ENCODE measurements around the gene PRSS12. TPM values are rescaled to one million over a fixed set of nuclear protein-coding genes. Genes with fewer than 3 reads are reported as not detected.
A peak's percentile ranks its signal among the peaks of the same experiment; 100 is the strongest.

PRSS12 gene
- polyA plus RNA-seq, 2 donors, result 1.3 to 4.1 TPM

DNA sequence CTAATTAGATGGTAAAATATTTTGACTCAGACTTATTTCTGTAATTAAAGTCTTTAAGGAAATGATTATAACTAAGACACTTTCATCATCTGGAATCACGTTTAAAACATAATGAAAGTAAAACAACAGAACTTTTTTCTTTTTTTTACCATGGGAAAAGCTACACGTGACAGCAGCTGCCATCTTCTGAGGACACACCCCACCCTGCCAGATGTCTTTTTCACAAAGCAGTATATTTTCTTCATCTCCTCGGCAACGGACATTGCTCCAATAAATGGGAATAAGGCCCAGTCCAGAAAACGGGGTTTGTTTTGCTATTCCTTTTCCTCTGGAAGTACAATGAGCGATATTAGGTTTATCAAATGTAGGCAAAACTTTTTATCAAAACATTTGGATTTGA, 17.5 kb downstream of the PRSS12 start:
- H3K4me3 ChIP-seq (ENCODE audit: low read depth in 1 of 2, low read length in 2 of 2), result no peak overlapping the region
- H3K27ac ChIP-seq (ENCODE audit: low read depth in 2 of 2, low read length in 1 of 2), result no peak overlapping the region
- WGBS, 2 donors, result 55 to 62% methylated on average over 6 of the region's 6 CpGs
- H3K36me3 ChIP-seq (ENCODE audit: control insufficient read depth in 2 of 2, insufficient read depth in 2 of 2, low read length in 1 of 2), result no peaks in the 10 kb centered on the region
- no peaks in the 10 kb centered on the region for H3K4me1 ChIP-seq (ENCODE audit: control insufficient read depth in 2 of 2, insufficient read depth in 2 of 2, low read length in 1 of 2)
- H3K27me3 ChIP-seq (ENCODE audit: control insufficient read depth in 1 of 2, insufficient read depth in 2 of 2, low read length in 2 of 2), result no peaks in the 10 kb centered on the region
- no peaks in the 10 kb centered on the region for H3K9me3 ChIP-seq (ENCODE audit: control insufficient read depth in 2 of 2, insufficient read depth in 1 of 2, low read depth in 1 of 2, low read length in 1 of 2)

- WGBS, 2 donors, result 75 to 83% methylated on average over 3 of the region's 3 CpGs
- H3K9me3 ChIP-seq (ENCODE audit: control insufficient read depth in 2 of 2, insufficient read depth in 1 of 2, low read depth in 1 of 2, low read length in 1 of 2), result no peaks in the 10 kb centered on the region
- no peaks in the 10 kb centered on the region for H3K27me3 ChIP-seq (ENCODE audit: control insufficient read depth in 1 of 2, insufficient read depth in 2 of 2, low read length in 2 of 2)
- H3K27ac ChIP-seq (ENCODE audit: low read depth in 2 of 2, low read length in 1 of 2), result peak overlapping the region in 1 of 2 donors; percentile 21
- no peak overlapping the region for H3K4me3 ChIP-seq (ENCODE audit: low read depth in 1 of 2, low read length in 2 of 2)
- H3K4me1 ChIP-seq (ENCODE audit: control insufficient read depth in 2 of 2, insufficient read depth in 2 of 2, low read length in 1 of 2), result no peaks in the 10 kb centered on the region
- no peaks in the 10 kb centered on the region for H3K36me3 ChIP-seq (ENCODE audit: control insufficient read depth in 2 of 2, insufficient read depth in 2 of 2, low read length in 1 of 2)
Measured at GRCh38 chr4:118331352-118331751, 21.5 kb downstream of the PRSS12 start.

- H3K4me3 ChIP-seq (ENCODE audit: low read depth in 1 of 2, low read length in 2 of 2), result no peak overlapping the region
- H3K9me3 ChIP-seq (ENCODE audit: control insufficient read depth in 2 of 2, insufficient read depth in 1 of 2, low read depth in 1 of 2, low read length in 1 of 2), result no peaks in the 10 kb centered on the region
- H3K36me3 ChIP-seq (ENCODE audit: control insufficient read depth in 2 of 2, insufficient read depth in 2 of 2, low read length in 1 of 2), result no peaks in the 10 kb centered on the region
- 81 to 87% methylated on average over 5 of the region's 5 CpGs for WGBS, 2 donors
- H3K27me3 ChIP-seq (ENCODE audit: control insufficient read depth in 1 of 2, insufficient read depth in 2 of 2, low read length in 2 of 2), result no peaks in the 10 kb centered on the region
- H3K4me1 ChIP-seq (ENCODE audit: control insufficient read depth in 2 of 2, insufficient read depth in 2 of 2, low read length in 1 of 2), result no peaks in the 10 kb centered on the region
- no peak overlapping the region for H3K27ac ChIP-seq (ENCODE audit: low read depth in 2 of 2, low read length in 1 of 2)
Measured at GRCh38 chr4:118329849-118330248, 23.0 kb downstream of the PRSS12 start.

DNA sequence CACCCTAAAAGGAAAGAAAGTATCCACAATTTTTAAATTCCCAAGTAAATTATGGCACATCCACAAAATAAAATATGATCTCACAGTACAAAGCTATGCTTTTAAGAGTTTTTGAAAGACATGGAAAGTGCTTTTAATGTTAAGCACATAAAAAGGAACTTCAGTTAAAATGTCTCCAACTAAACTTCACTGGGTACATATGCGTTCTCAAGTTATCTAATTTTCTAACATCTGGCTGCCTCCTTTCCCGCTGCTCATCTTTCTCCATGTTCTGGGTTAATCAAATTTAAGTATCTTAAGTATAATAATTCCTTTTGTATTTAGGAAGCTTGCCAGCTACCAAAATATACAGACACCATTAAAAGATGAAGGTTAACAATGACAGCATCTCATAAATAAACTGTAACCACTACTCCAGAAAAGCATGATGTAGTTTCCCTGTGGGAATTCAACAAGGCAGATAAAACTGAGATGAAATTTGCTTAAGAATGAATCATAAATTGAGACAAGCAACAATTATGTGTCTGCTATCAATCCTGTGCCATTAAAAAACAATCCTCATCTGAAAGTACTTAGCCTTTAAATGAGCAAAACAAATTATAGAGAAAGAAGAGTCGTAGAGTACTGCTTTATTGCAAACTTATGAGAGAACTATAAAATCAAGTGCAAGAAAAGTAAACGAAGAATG, 25.1 kb downstream of the PRSS12 start:
- H3K27me3 ChIP-seq (ENCODE audit: control insufficient read depth in 1 of 2, insufficient read depth in 2 of 2, low read length in 2 of 2), result no peaks in the 10 kb centered on the region
- no peaks in the 10 kb centered on the region for H3K36me3 ChIP-seq (ENCODE audit: control insufficient read depth in 2 of 2, insufficient read depth in 2 of 2, low read length in 1 of 2)
- WGBS, 2 donors, result 71 to 82% methylated on average over 4 of the region's 4 CpGs
- no peaks in the 10 kb centered on the region for H3K9me3 ChIP-seq (ENCODE audit: control insufficient read depth in 2 of 2, insufficient read depth in 1 of 2, low read depth in 1 of 2, low read length in 1 of 2)
- no peak overlapping the region for H3K27ac ChIP-seq (ENCODE audit: low read depth in 2 of 2, low read length in 1 of 2)
- H3K4me3 ChIP-seq (ENCODE audit: low read depth in 1 of 2, low read length in 2 of 2), result no peak overlapping the region
- no peaks in the 10 kb centered on the region for H3K4me1 ChIP-seq (ENCODE audit: control insufficient read depth in 2 of 2, insufficient read depth in 2 of 2, low read length in 1 of 2)

DNA sequence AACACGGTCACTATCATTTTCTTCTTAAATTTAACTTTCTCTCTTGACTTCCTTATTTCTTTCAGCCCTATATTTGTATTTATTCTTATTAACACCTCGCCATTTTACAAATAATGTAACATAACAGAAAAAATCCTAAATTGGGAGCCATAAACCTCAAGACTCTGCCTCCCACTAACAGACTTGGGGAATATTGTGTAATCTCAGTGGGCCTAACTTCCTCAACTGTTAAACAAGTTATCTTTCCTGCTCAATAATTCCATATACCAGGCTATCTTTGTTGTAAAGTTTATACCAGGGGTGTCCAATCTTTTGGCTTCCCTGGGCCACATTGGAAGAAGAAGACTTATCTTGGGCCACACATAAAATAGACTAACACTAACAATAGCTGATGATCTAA, 26.2 kb downstream of the PRSS12 start:
- no peak overlapping the region for H3K27ac ChIP-seq (ENCODE audit: low read depth in 2 of 2, low read length in 1 of 2)
- H3K9me3 ChIP-seq (ENCODE audit: control insufficient read depth in 2 of 2, insufficient read depth in 1 of 2, low read depth in 1 of 2, low read length in 1 of 2), result no peaks in the 10 kb centered on the region
- H3K27me3 ChIP-seq (ENCODE audit: control insufficient read depth in 1 of 2, insufficient read depth in 2 of 2, low read length in 2 of 2), result no peaks in the 10 kb centered on the region
- no peaks in the 10 kb centered on the region for H3K36me3 ChIP-seq (ENCODE audit: control insufficient read depth in 2 of 2, insufficient read depth in 2 of 2, low read length in 1 of 2)
- no peaks in the 10 kb centered on the region for H3K4me1 ChIP-seq (ENCODE audit: control insufficient read depth in 2 of 2, insufficient read depth in 2 of 2, low read length in 1 of 2)
- 67 to 92% methylated on average over 2 of the region's 2 CpGs for WGBS, 2 donors
- H3K4me3 ChIP-seq (ENCODE audit: low read depth in 1 of 2, low read length in 2 of 2), result no peak overlapping the region

DNA sequence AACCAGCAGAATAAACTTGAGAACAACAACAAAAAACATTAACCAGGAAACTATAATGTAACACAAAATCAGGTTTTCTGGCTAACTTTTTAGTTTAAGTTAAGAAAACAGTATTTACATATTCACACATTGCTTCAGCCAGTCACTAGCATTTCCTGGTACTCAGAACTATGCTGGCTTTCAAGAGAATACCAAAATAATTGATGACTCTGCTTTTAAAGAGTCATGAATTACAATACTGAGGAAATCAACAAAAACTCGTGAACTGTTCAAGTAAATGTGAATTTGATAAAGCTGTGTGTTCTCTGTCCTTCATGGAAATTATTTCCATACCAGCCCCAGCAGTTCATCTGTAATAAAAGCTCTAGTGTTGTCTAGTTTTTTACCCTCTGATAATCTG, 27.4 kb downstream of the PRSS12 start:
- Histone ChIP-seq H3K36me3 (ENCODE audit: control insufficient read depth in 2 of 2, insufficient read depth in 2 of 2, low read length in 1 of 2) (no peaks in the 10 kb centered on the region), H3K4me1 (ENCODE audit: control insufficient read depth in 2 of 2, insufficient read depth in 2 of 2, low read length in 1 of 2) (no peaks in the 10 kb centered on the region), H3K27ac (ENCODE audit: low read depth in 2 of 2, low read length in 1 of 2) (no peak overlapping the region), H3K9me3 (ENCODE audit: control insufficient read depth in 2 of 2, insufficient read depth in 1 of 2, low read depth in 1 of 2, low read length in 1 of 2) (no peaks in the 10 kb centered on the region), H3K27me3 (ENCODE audit: control insufficient read depth in 1 of 2, insufficient read depth in 2 of 2, low read length in 2 of 2) (no peaks in the 10 kb centered on the region), H3K4me3 (ENCODE audit: low read depth in 1 of 2, low read length in 2 of 2) (no peak overlapping the region)
- WGBS, 2 donors, result 40 to 50% methylated on average over 1 of the region's 1 CpG

DNA sequence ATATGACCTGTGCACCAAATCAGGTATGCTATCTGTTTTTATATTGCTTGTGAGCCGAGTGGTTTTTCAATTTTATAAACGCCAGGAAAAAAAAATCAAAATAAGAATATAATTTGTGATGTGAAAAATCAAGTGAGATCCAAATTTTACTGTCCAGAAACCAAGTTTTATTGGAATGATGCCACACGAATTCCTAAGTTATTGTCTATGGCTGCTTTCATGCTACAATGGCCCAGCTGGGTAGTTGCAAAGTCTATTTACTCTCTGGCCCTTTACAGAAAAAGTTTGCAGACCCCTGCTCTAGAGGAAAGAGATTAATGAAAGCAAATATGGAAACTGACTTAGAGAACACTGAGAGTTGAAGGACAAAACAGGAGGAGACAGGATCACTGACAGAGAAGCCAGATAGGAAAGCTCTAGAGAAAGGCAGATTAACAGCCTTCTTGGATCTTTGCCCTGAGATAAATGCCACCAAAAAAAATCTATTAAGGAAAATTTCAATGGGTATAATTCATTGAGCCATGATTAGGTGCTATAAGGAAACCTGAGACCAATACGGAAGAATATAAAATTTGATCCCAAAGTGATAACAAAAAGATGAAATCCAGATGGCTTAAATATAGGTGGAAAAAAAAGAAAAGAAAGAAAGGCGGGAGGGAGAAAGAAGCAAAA, 29.8 kb downstream of the PRSS12 start:
- Histone ChIP-seq H3K9me3 (ENCODE audit: control insufficient read depth in 2 of 2, insufficient read depth in 1 of 2, low read depth in 1 of 2, low read length in 1 of 2) (no peaks in the 10 kb centered on the region), H3K27ac (ENCODE audit: low read depth in 2 of 2, low read length in 1 of 2) (no peak overlapping the region), H3K36me3 (ENCODE audit: control insufficient read depth in 2 of 2, insufficient read depth in 2 of 2, low read length in 1 of 2) (no peaks in the 10 kb centered on the region), H3K4me3 (ENCODE audit: low read depth in 1 of 2, low read length in 2 of 2) (no peak overlapping the region), H3K4me1 (ENCODE audit: control insufficient read depth in 2 of 2, insufficient read depth in 2 of 2, low read length in 1 of 2) (no peaks in the 10 kb centered on the region), H3K27me3 (ENCODE audit: control insufficient read depth in 1 of 2, insufficient read depth in 2 of 2, low read length in 2 of 2) (no peaks in the 10 kb centered on the region)
- 71 to 78% methylated on average over 5 of the region's 5 CpGs for WGBS, 2 donors

GRCh38 chr4:118318931-118319330, 33.9 kb downstream of the PRSS12 start:
- H3K4me1 ChIP-seq (ENCODE audit: control insufficient read depth in 2 of 2, insufficient read depth in 2 of 2, low read length in 1 of 2), result no peaks in the 10 kb centered on the region
- H3K4me3 ChIP-seq (ENCODE audit: low read depth in 1 of 2, low read length in 2 of 2), result no peak overlapping the region
- no peaks in the 10 kb centered on the region for H3K27me3 ChIP-seq (ENCODE audit: control insufficient read depth in 1 of 2, insufficient read depth in 2 of 2, low read length in 2 of 2)
- H3K27ac ChIP-seq (ENCODE audit: low read depth in 2 of 2, low read length in 1 of 2), result no peak overlapping the region
- no peaks in the 10 kb centered on the region for H3K9me3 ChIP-seq (ENCODE audit: control insufficient read depth in 2 of 2, insufficient read depth in 1 of 2, low read depth in 1 of 2, low read length in 1 of 2)
- 72 to 81% methylated on average over 1 of the region's 1 CpG for WGBS, 2 donors
- no peaks in the 10 kb centered on the region for H3K36me3 ChIP-seq (ENCODE audit: control insufficient read depth in 2 of 2, insufficient read depth in 2 of 2, low read length in 1 of 2)

DNA sequence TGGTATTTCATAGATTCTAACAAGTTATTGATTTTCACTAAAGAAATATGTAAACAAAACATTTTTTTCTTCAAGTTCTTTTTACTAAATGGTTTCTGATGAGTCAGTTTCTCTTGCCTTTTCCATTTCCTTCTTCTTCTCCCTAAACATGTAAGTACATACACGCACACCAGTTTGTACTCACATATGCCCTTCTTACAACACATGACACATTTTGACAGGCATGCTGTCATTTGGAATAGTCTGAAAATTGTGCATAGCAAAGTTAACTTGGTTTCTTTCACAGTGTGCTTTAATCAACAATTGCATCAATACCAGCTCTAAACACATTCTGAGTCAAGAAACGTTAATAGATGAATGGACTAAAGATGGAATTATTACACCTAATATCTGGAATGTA, 35.1 kb downstream of the PRSS12 start:
- peaks cover 0 to 3% of the 10 kb centered on the region in 2 donors for H3K4me1 ChIP-seq (ENCODE audit: control insufficient read depth in 2 of 2, insufficient read depth in 2 of 2, low read length in 1 of 2)
- no peaks in the 10 kb centered on the region for H3K36me3 ChIP-seq (ENCODE audit: control insufficient read depth in 2 of 2, insufficient read depth in 2 of 2, low read length in 1 of 2)
- 83 to 84% methylated on average over 2 of the region's 2 CpGs for WGBS, 2 donors
- no peak overlapping the region for H3K4me3 ChIP-seq (ENCODE audit: low read depth in 1 of 2, low read length in 2 of 2)
- H3K27ac ChIP-seq (ENCODE audit: low read depth in 2 of 2, low read length in 1 of 2), result no peak overlapping the region
- no peaks in the 10 kb centered on the region for H3K9me3 ChIP-seq (ENCODE audit: control insufficient read depth in 2 of 2, insufficient read depth in 1 of 2, low read depth in 1 of 2, low read length in 1 of 2)
- H3K27me3 ChIP-seq (ENCODE audit: control insufficient read depth in 1 of 2, insufficient read depth in 2 of 2, low read length in 2 of 2), result no peaks in the 10 kb centered on the region

GRCh38 chr4:118314221-118314620, 38.6 kb downstream of the PRSS12 start:
- H3K27ac ChIP-seq (ENCODE audit: low read depth in 2 of 2, low read length in 1 of 2), result no peak overlapping the region
- no peaks in the 10 kb centered on the region for H3K36me3 ChIP-seq (ENCODE audit: control insufficient read depth in 2 of 2, insufficient read depth in 2 of 2, low read length in 1 of 2)
- no peak overlapping the region for H3K4me3 ChIP-seq (ENCODE audit: low read depth in 1 of 2, low read length in 2 of 2)
- no peaks in the 10 kb centered on the region for H3K9me3 ChIP-seq (ENCODE audit: control insufficient read depth in 2 of 2, insufficient read depth in 1 of 2, low read depth in 1 of 2, low read length in 1 of 2)
- 84 to 86% methylated on average over 2 of the region's 2 CpGs for WGBS, 2 donors
- peaks cover 0 to 3% of the 10 kb centered on the region in 2 donors for H3K4me1 ChIP-seq (ENCODE audit: control insufficient read depth in 2 of 2, insufficient read depth in 2 of 2, low read length in 1 of 2)
- H3K27me3 ChIP-seq (ENCODE audit: control insufficient read depth in 1 of 2, insufficient read depth in 2 of 2, low read length in 2 of 2), result no peaks in the 10 kb centered on the region

All from esophagus (tissue), 2 donors.